OCI-LY3 (cell line): ENCODE data around the gene NDUFS7.

ENCODE experiments used
- H2AFZ ChIP-seq: fragments of 200-600, 300-600 bp; shearing (Covaris generic); 2 replicates; pipeline ENCODE4 v1.6.0; 2014; ENCODE audit warnings: antibody characterized with exemption, low read depth, low read length
- H3K27ac ChIP-seq: fragments of 200-600, 300-600 bp; sonication (generic); 2 replicates; pipeline ENCODE4 v1.5.1; 2014; ENCODE audit warnings: mild to moderate bottlenecking, low read length, moderate library complexity, mixed read lengths
- H3K27me3 ChIP-seq: fragments of 200-600, 300-600 bp; sonication (generic); 2 replicates; pipeline ENCODE4 v1.6.1; 2014; ENCODE audit warnings: low read depth, low read length, mixed read lengths
- H3K36me3 ChIP-seq: fragments of 200-600, 300-600 bp; sonication (generic); replicated peaks from 2 replicates; pipeline ENCODE3; 2014; ENCODE audit warnings: low read depth, low read length, mixed read lengths
- H3K4me1 ChIP-seq: fragments of 300-600, 200-600 bp; sonication (generic); 2 replicates; pipeline ENCODE4 v1.6.1; 2014; ENCODE audit warnings: low read length, mixed read lengths
- H3K4me2 ChIP-seq: fragments of 200-600, 300-600 bp; sonication (generic); 2 replicates; pipeline ENCODE4 v1.6.1; 2014; ENCODE audit warnings: low read length, mixed read lengths
- H3K4me3 ChIP-seq: fragments of 300-600, 200-600 bp; sonication (generic); 2 replicates; pipeline ENCODE4 v1.5.1; 2014; ENCODE audit warnings: antibody characterized with exemption, mild to moderate bottlenecking, low read length, moderate library complexity
- H3K79me2 ChIP-seq: fragments of 300-600, 200-600 bp; shearing (Covaris generic); 2 replicates; pipeline ENCODE4 v1.6.1; 2014; ENCODE audit warnings: mild to moderate bottlenecking, low read length, mixed read lengths
- H3K9ac ChIP-seq: fragments of 300-600, 200-600 bp; shearing (Covaris generic); 2 replicates; pipeline ENCODE4 v1.6.0; 2014; ENCODE audit warnings: mild to moderate bottlenecking, low read length, moderate library complexity
- H3K9me3 ChIP-seq: fragments of 200-600, 300-600 bp; shearing (Covaris generic); 2 replicates; pipeline ENCODE4 v1.6.1; 2014; ENCODE audit warnings: low read length, mixed read lengths; ENCODE audit not compliant: insufficient read depth
- H4K20me1 ChIP-seq: fragments of 200-600, 300-600 bp; sonication (generic); 2 replicates; pipeline ENCODE4 v1.6.1; 2016; ENCODE audit warnings: low read length, mixed read lengths; ENCODE audit not compliant: insufficient read depth
- CTCF ChIP-seq: fragments of 200-600, 300-600 bp; sonication (generic); IDR thresholded peaks from 2 replicates; pipeline ENCODE4 v1.5.1; 2014; ENCODE audit warnings: antibody characterized with exemption, low read length, low read depth
- EZH2phosphoT487 ChIP-seq: fragments of 200-600 bp; shearing (Covaris generic); IDR thresholded peaks from 2 replicates; pipeline ENCODE4 v1.6.1; 2018; ENCODE audit warnings: antibody characterized with exemption, mixed run types, low read depth

NDUFS7 gene

GRCh38 chr19:1384085-1384462 lies 367 bp downstream of the NDUFS7 start:
- Histone ChIP-seq H3K9me3 (no peaks in the 10 kb centered on the region), H3K36me3 (peaks cover 16% of the 10 kb centered on the region), H2AFZ (peak overlapping the region; percentile 18; the same call in 1 of the 2 replicates), H4K20me1 (no peaks in the 10 kb centered on the region), H3K27me3 (no peaks in the 10 kb centered on the region), H3K4me1 (peaks cover 11% of the 10 kb centered on the region), H3K4me3 (peak overlapping the region; percentile 91), H3K79me2 (peaks cover 38% of the 10 kb centered on the region), H3K4me2 (peak overlapping the region; percentile 89), H3K27ac (peak overlapping the region; percentile 80), H3K9ac (peak overlapping the region; percentile 80)
- TF ChIP-seq EZH2phosphoT487 (no peak), CTCF (no peak)

GRCh38 chr19:1384478-1385110 lies 887 bp downstream of the NDUFS7 start:
- TF ChIP-seq CTCF (no peak), EZH2phosphoT487 (no peak)
- peaks cover 21% of the 10 kb centered on the region for H3K36me3 ChIP-seq
- no peak overlapping the region for H2AFZ ChIP-seq
- peak overlapping the region; percentile 80 for H3K9ac ChIP-seq
- no peaks in the 10 kb centered on the region for H3K9me3 ChIP-seq
- peaks cover 38% of the 10 kb centered on the region for H3K79me2 ChIP-seq
- H3K27ac ChIP-seq = no peak overlapping the region; the same call in 1 of the 2 replicates
- H3K4me2 ChIP-seq = peak overlapping the region; percentile 89
- H3K4me1 ChIP-seq = peaks cover 11% of the 10 kb centered on the region
- no peaks in the 10 kb centered on the region for H4K20me1 ChIP-seq
- no peaks in the 10 kb centered on the region for H3K27me3 ChIP-seq
- H3K4me3 ChIP-seq = peak overlapping the region; percentile 91

- peaks cover 22% of the 10 kb centered on the region for H3K36me3 ChIP-seq
- no peak overlapping the region for H2AFZ ChIP-seq
- H4K20me1 ChIP-seq = no peaks in the 10 kb centered on the region
- no peak overlapping the region for H3K4me2 ChIP-seq
- H3K4me1 ChIP-seq = peaks cover 11% of the 10 kb centered on the region
- H3K27me3 ChIP-seq = no peaks in the 10 kb centered on the region
- no peak overlapping the region for H3K27ac ChIP-seq
- H3K4me3 ChIP-seq = no peak overlapping the region
- H3K9ac ChIP-seq = no peak overlapping the region
- no peaks in the 10 kb centered on the region for H3K9me3 ChIP-seq
- no peak for TF ChIP-seq EZH2phosphoT487
- TF ChIP-seq CTCF = no peak
- H3K79me2 ChIP-seq = peaks cover 38% of the 10 kb centered on the region
Measured at GRCh38 chr19:1385816-1386215, 2.1 kb downstream of the NDUFS7 start.

GRCh38 chr19:1386945-1387683 lies 3.4 kb downstream of the NDUFS7 start:
- no peak overlapping the region for H2AFZ ChIP-seq
- H3K27me3 ChIP-seq = no peaks in the 10 kb centered on the region
- TF ChIP-seq CTCF (no peak), EZH2phosphoT487 (no peak)
- H3K27ac ChIP-seq = no peak overlapping the region
- peaks cover 24% of the 10 kb centered on the region for H3K36me3 ChIP-seq
- no peaks in the 10 kb centered on the region for H4K20me1 ChIP-seq
- peaks cover 11% of the 10 kb centered on the region for H3K4me1 ChIP-seq
- H3K79me2 ChIP-seq = peaks cover 38% of the 10 kb centered on the region
- no peak overlapping the region for H3K9ac ChIP-seq
- no peaks in the 10 kb centered on the region for H3K9me3 ChIP-seq
- H3K4me3 ChIP-seq = no peak overlapping the region
- H3K4me2 ChIP-seq = no peak overlapping the region
